ENCODE data around the gene NBPF19.
"Not testable (repeated sequence)": the region's sequence is repeated elsewhere in the genome, so short reads cannot be mapped to it uniquely, and the experiment has no call there.

Gene NBPF19

GRCh38 chr1:149474745-149475144 is at the start of gene NBPF19:
TSS of gene NBPF19 (plus strand) at chr1:149475045. CDS start at chr1:149475933, 888 bp downstream.
- DNase-seq (ENCODE audit: low read depth) = not testable (repeated sequence)

DNA sequence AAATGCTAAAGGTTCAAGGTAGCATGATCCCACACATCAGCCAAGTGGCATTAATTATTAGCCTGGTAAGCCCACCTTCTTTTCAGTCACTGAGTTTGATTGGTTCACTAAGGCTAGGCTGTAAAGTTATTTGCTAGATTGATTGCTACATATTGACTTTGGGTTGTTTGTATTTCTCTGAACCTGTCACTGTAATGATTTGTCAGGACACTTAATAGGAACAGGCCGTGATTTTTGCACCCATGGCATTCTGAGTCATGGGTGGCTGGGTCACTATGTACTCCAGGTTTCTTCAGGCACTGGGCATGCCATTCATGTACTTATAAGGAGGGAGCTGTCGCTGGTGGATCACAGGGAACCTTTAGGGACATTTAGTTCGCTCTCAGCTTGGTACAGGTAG is 46.5 kb upstream of the NBPF19 start:
- not testable (repeated sequence) for DNase-seq (ENCODE audit: low read depth)

DNA sequence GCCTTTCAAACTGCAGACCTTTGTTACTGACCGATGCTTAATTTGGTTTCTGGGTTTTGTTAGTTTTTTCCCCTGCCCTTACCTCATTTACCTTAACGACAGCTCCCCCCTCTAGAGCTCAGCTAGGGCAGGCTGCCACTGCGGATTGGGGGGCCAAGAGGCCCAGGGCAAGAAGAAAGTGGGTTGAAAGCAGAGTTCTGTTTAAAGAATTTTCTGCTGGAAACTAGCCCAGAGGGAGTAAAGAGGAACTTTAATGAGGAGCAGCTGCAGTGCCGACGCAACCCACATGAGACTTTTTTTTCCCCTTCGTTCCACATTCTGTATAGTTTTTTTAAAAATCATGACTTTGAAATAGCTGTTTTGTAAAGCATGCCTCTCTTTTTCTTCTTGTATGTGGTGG is 29.4 kb upstream of the NBPF19 start:
- DNase-seq (ENCODE audit: low read depth) = not testable (repeated sequence)

DNA sequence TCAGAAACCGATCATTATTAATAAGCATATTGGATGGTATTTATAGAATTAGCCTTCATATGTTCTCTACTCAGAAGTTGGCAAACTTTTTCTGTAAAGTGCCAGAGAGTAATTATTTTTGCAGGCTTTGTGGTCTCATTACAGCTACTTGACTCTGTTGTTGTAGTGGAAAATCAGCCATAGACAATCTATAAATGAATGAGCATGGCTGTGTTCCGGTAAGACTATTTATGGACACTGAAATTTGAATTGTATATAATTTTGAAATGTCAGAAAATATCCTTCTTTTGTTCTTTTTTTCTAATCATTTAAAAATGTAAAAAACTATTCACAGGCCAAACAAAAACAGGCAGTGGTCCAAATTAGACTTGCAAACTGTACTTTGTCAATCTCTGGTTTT is 22.6 kb upstream of the NBPF19 start:
- DNase-seq (ENCODE audit: low read depth) = not testable (repeated sequence)

GRCh38 chr1:149452652-149453051 is 22.2 kb upstream of the NBPF19 start:
- not testable (repeated sequence) for DNase-seq (ENCODE audit: low read depth)

DNA sequence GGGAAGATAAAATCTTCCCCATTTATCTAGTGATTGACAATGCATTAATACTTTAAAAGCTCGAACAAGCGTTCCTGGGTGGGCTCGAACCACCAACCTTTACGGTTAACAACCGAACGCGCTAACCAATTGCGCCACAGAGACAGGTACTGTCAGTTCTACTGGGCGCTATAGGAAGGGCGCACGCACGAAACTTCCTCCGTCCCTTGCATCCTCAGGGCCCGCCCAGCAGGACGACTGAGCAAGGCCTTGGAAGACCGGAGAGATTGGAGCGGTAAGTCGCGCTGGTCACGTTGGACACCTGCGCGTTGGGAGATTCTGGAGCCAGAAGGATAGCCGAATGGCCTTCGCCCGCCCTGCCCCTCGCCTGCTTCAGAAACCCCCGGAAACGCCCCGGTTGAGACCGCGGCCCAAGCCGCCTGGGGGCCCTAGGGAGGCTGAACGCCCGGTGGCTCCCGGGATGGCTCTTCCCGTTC is 83.5 kb downstream of the NBPF19 start:
- peak; percentile 20 for DNase-seq (ENCODE audit: low read depth)

DNA sequence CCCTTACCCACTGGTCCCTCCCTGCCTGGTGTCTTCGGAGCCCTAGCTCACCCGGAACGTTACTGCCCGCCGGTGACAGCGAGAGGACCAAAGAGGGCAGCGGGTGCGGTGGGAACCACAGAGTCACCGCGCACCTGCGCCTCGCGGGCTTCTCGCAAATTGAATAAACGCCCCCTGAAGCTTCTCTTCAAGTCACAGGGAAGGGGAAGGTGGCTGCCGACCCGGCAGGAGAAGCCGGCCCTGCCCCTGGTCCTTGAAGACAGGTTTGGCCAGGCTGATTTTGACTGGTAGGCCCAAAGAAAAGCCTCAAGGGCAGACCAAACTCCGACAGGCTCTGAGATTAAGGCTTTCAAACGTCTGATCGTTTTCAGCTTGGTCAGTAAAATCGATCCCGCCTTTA is 87.0 kb downstream of the NBPF19 start:
- DNase-seq (ENCODE audit: low read depth) = not testable (repeated sequence)

- not testable (repeated sequence) for DNase-seq (ENCODE audit: low read depth)
Observed at GRCh38 chr1:149565485-149565884, 90.6 kb downstream of the NBPF19 start.

DNA sequence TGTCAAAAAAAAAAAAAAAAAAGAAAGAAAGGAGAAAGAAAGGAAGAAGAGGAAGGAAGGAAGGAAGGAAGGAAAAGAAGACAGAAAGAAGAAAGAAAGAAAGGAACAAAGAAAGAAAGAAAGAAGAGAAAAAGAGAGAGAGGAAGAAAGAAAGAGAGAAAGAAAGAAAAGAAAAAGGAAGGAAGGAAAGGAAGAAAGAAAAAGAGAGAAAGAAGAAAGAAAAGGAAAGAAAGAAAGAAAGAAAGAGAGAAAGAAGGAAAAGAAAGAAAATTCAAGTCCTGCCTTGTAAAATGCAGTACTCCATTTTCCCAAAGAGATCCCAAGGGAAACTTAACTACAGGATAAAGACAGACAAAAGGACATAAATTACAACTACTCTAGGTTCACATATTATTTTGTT is 97.9 kb downstream of the NBPF19 start:
- DNase-seq (ENCODE audit: low read depth) = not testable (repeated sequence)

- DNase-seq (ENCODE audit: low read depth) = peak; percentile 28
Observed at GRCh38 chr1:149585592-149585991, 110.7 kb downstream of the NBPF19 start.

Data from stimulated activated CD8-positive, alpha-beta memory T cell treated with anti-CD3 and anti-CD28 coated beads, Interleukin-15, amount 100 ng/mL, for 1 hour (primary cell).